IMR-90 (cell line): Measurements from ENCODE around the gene NAPEPLD. TPM values are rescaled to one million over a fixed set of nuclear protein-coding genes. Genes with fewer than 3 reads are reported as not detected.
A peak's percentile ranks its signal among the peaks of the same experiment; 100 is the strongest.
"Not testable (repeated sequence)": the region's sequence is repeated elsewhere in the genome, so short reads cannot be mapped to it uniquely, and the experiment has no call there.

ENCODE experiments used
- ATAC-seq: fragments of 200-7000 bp; cut with Tn5 transposase; 2 replicates; pipeline ENCODE4 v1.9.1; 2020; ENCODE audit warnings: low read depth, mild to moderate bottlenecking, moderate library complexity
- BruUV-seq: library from RNA; stranded (reverse); fragments of 400-500 nt; replicated peaks from 2 replicates; lab custom pipeline; 2021; lab: Mats Ljungman, UMichigan
- CTCF ChIA-PET: fragments of 300-600 bp; formaldehyde crosslinking; extraction: SDS; loops from one replicate; lab custom pipeline; 2021; ENCODE audit warnings: antibody characterized with exemption; lab: Yijun Ruan, JAX
- POLR2A ChIA-PET: fragments of 300-600 bp; sonication (Branson Sonifier 250); formaldehyde crosslinking; loops from one replicate; lab custom pipeline; 2022; ENCODE audit warnings: antibody characterized with exemption; ENCODE audit not compliant: unreplicated experiment; lab: Charles Lee
- DNase-seq: peaks from one replicate; pipeline ENCODE4 v3.0.0; 2013
- H2AFZ ChIP-seq: replicated peaks from 2 replicates; pipeline ENCODE3; 2013; ENCODE audit warnings: low read length, mild to moderate bottlenecking; ENCODE audit not compliant: poor library complexity
- H2AK5ac ChIP-seq: 2 replicates; pipeline ENCODE4 v1.6.1; 2013; ENCODE audit warnings: low read depth, low read length, inconsistent platforms
- H2AK9ac ChIP-seq: replicated peaks from 2 replicates; pipeline ENCODE3; 2013; ENCODE audit warnings: mild to moderate bottlenecking, low read depth, low read length, moderate library complexity; ENCODE audit not compliant: poor library complexity
- H2BK120ac ChIP-seq: 2 replicates; pipeline ENCODE4 v1.6.1; 2013; ENCODE audit warnings: low read depth, low read length, inconsistent platforms
- H2BK15ac ChIP-seq: 3 replicates; pipeline ENCODE4 v1.6.1; 2013; ENCODE audit warnings: low read depth, low read length, inconsistent platforms
- H2BK20ac ChIP-seq: 2 replicates; pipeline ENCODE4 v1.6.1; 2013; ENCODE audit warnings: low read depth, mild to moderate bottlenecking, inconsistent platforms, low read length, moderate library complexity
- H2BK5ac ChIP-seq: 2 replicates; pipeline ENCODE4 v1.6.1; 2013; ENCODE audit warnings: mild to moderate bottlenecking, low read depth, low read length, inconsistent platforms; ENCODE audit not compliant: poor library complexity, severe bottlenecking
- H3K14ac ChIP-seq: replicated peaks from 2 replicates; pipeline ENCODE4 v1.6.1; 2013; ENCODE audit warnings: low read depth, low read length, inconsistent platforms
- H3K18ac ChIP-seq: 2 replicates; pipeline ENCODE4 v1.6.1; 2013; ENCODE audit warnings: low read depth, low read length, control low read depth
- H3K23ac ChIP-seq: 2 replicates; pipeline ENCODE4 v1.6.1; 2013; ENCODE audit warnings: low read depth, low read length, inconsistent platforms
- H3K27ac ChIP-seq: 2 replicates; pipeline ENCODE4 v1.5.1; 2013; ENCODE audit warnings: mild to moderate bottlenecking, control low read depth, low read length; ENCODE audit not compliant: insufficient read depth
- H3K27me3 ChIP-seq: 2 replicates; pipeline ENCODE4 v1.6.1; 2013; ENCODE audit warnings: low read length; ENCODE audit not compliant: control insufficient read depth, insufficient read depth
- H3K36me3 ChIP-seq: 2 replicates; pipeline ENCODE4 v1.6.1; 2013; ENCODE audit warnings: low read length, mixed read lengths; ENCODE audit not compliant: control insufficient read depth, insufficient read depth
- H3K4ac ChIP-seq: 2 replicates; pipeline ENCODE4 v1.6.1; 2013; ENCODE audit warnings: low read depth, low read length, inconsistent platforms
- H3K4me1 ChIP-seq: 2 replicates; pipeline ENCODE4 v1.6.1; 2013; ENCODE audit warnings: low read length, mixed read lengths; ENCODE audit not compliant: control insufficient read depth, insufficient read depth
- H3K4me2 ChIP-seq: 2 replicates; pipeline ENCODE4 v1.6.1; 2013; ENCODE audit warnings: low read depth, mild to moderate bottlenecking, control low read depth, low read length, moderate library complexity
- H3K4me3 ChIP-seq: 2 replicates; pipeline ENCODE4 v1.5.1; 2013; ENCODE audit warnings: low read depth, mild to moderate bottlenecking, control low read depth, low read length, moderate library complexity; ENCODE audit not compliant: insufficient read depth
- H3K56ac ChIP-seq: 2 replicates; pipeline ENCODE4 v1.6.1; 2013; ENCODE audit warnings: low read length, inconsistent platforms; ENCODE audit not compliant: insufficient read depth; ENCODE audit errors: extremely low read depth
- H3K79me1 ChIP-seq, 2 experiments: 2 replicates each; pipeline ENCODE4 v1.6.1; 2013; ENCODE audit warnings: low read length in 2 of 2, inconsistent platforms in 1 of 2, low read depth in 1 of 2
- H3K9ac ChIP-seq: 2 replicates; pipeline ENCODE4 v1.6.1; 2013; ENCODE audit warnings: low read depth, low read length, control low read depth
- H3K9me1 ChIP-seq: 2 replicates; pipeline ENCODE4 v1.6.1; 2013; ENCODE audit warnings: low read length, inconsistent platforms; ENCODE audit not compliant: insufficient read depth
- H3K9me3 ChIP-seq: 2 replicates; pipeline ENCODE4 v1.6.1; 2013; ENCODE audit warnings: low read length; ENCODE audit not compliant: control insufficient read depth, insufficient read depth
- H4K20me1 ChIP-seq: 2 replicates; pipeline ENCODE4 v1.6.1; 2013; ENCODE audit warnings: low read length, inconsistent platforms; ENCODE audit not compliant: insufficient read depth
- H4K5ac ChIP-seq: 2 replicates; pipeline ENCODE4 v1.6.1; 2013; ENCODE audit warnings: mild to moderate bottlenecking, low read depth, low read length, control low read depth
- H4K8ac ChIP-seq, 2 experiments: 2 replicates each; pipeline ENCODE4 v1.6.1; 2013; ENCODE audit warnings: low read depth in 2 of 2, low read length in 2 of 2, control low read depth in 1 of 2, inconsistent platforms in 1 of 2
- H4K91ac ChIP-seq: 2 replicates; pipeline ENCODE4 v1.6.1; 2013; ENCODE audit warnings: low read depth, low read length, inconsistent platforms; ENCODE audit not compliant: insufficient read depth
- BHLHE40 ChIP-seq: fragments of 150-350 bp; IDR thresholded peaks from 2 replicates; pipeline ENCODE4 v1.6.1; 2016; ENCODE audit warnings: mild to moderate bottlenecking, low read depth, low read length
- CHD1 ChIP-seq: IDR thresholded peaks from 2 replicates; pipeline ENCODE4 v1.6.1; 2012; ENCODE audit warnings: low read depth, low read length, improper control_type of control experiment
- MAZ ChIP-seq: IDR thresholded peaks from 2 replicates; pipeline ENCODE4 v1.6.1; 2012; ENCODE audit warnings: low read depth, mild to moderate bottlenecking, low read length, improper control_type of control experiment, moderate library complexity, borderline replicate concordance
- MXI1 ChIP-seq: IDR thresholded peaks from 2 replicates; pipeline ENCODE4 v1.6.1; 2012; ENCODE audit warnings: low read depth, mild to moderate bottlenecking, low read length, moderate library complexity, borderline replicate concordance
- NFE2L2 ChIP-seq: fragments of 150-350 bp; IDR thresholded peaks from 2 replicates; pipeline ENCODE4 v1.6.1; 2016; ENCODE audit warnings: low read depth, mild to moderate bottlenecking, low read length
- RCOR1 ChIP-seq: IDR thresholded peaks from 2 replicates; pipeline ENCODE4 v1.6.1; 2012; ENCODE audit warnings: mild to moderate bottlenecking, low read length, improper control_type of control experiment; ENCODE audit not compliant: insufficient replicate concordance
- RFX5 ChIP-seq: IDR thresholded peaks from 2 replicates; pipeline ENCODE4 v1.8.0; 2012; ENCODE audit warnings: low read depth, mild to moderate bottlenecking, low read length, moderate library complexity
- WGBS, 2 experiments: methylation state at CpG; one replicate each; pipeline versions ENCODE4 v1.1.5 to v1.1.7; 2013; ENCODE audit warnings: missing lambda C conversion rate in 2 of 2; ENCODE audit not compliant: insufficient read length in 1 of 2; ENCODE audit errors: extremely low coverage in 2 of 2; 5-methylcytosine and 5-hydroxymethylcytosine counted together
- dilution Hi-C: fragments of 300-500 bp; cut with HindIII; formaldehyde crosslinking; loops from one replicate; pipeline ENCODE4 v1.14.3; 2018; ENCODE audit warnings: low sequenced_read_pairs; ENCODE audit not compliant: unreplicated experiment
- in situ Hi-C: fragments of 300-500 bp; cut with MboI; formaldehyde crosslinking; loops from 3 replicates; pipeline ENCODE4 v1.14.3; 2019; ENCODE audit warnings: low sequenced_read_pairs, inconsistent platforms, mixed read lengths
- intact Hi-C: fragments of 100-400 bp; cut with micrococcal nuclease; formaldehyde crosslinking; loops from 2 replicates; pipeline ENCODE4 v1.10.0; 2022
- polyA plus RNA-seq, 3 experiments: library from polyadenylated mRNA; depleted of rRNA; stranded (reverse); fragments of >200 nt; gene quantifications; 2 replicates each; pipeline ENCODE4 v1.2.3, GENCODE V29; 2012; ENCODE audit warnings: low replicate concordance in 1 of 3
- total RNA-seq: library from RNA; depleted of rRNA; stranded (reverse); fragments of >200 nt; gene quantifications from 2 replicates; pipeline ENCODE4 v1.2.3, GENCODE V29; 2012

Gene NAPEPLD
- total and polyA plus RNA-seq, 2 of the 4 experiments (the other 2 are of a cell fraction), result 2.2 to 3.4 TPM

- Histone ChIP-seq H4K20me1 (no peaks in the 10 kb centered on the region), H2BK15ac (no peak overlapping the region), H3K27ac (no peak overlapping the region), H3K56ac (no peak overlapping the region), H3K36me3 (no peaks in the 10 kb centered on the region), H3K79me1 (0 out of 4 replicates have a peak, but pooled peaks cover 0 to 3% of the 10 kb centered on the region in 2 experiments), H2BK5ac (no peak overlapping the region), H2AK9ac (no peak overlapping the region), H3K14ac (no peak overlapping the region), H2BK120ac (no peak overlapping the region), H2BK20ac (no peak overlapping the region), H2AFZ (no peak overlapping the region), H3K9ac (no peak overlapping the region), H3K4me3 (no peak overlapping the region), H4K5ac (no peak overlapping the region), H4K8ac (no peak overlapping the region), H3K23ac (no peak overlapping the region), H3K9me1 (peaks cover 5% of the 10 kb centered on the region; the same call in 1 of the 2 replicates), H3K4me1 (no peaks in the 10 kb centered on the region), H3K9me3 (no peaks in the 10 kb centered on the region), H3K4me2 (no peak overlapping the region), H3K27me3 (no peaks in the 10 kb centered on the region), H4K91ac (no peak overlapping the region), H3K4ac (no peak overlapping the region), H2AK5ac (no peak overlapping the region), H3K18ac (peak overlapping the region; percentile 17; the same call in 1 of the 2 replicates)
- in situ Hi-C loops, result no loop called here
- DNase-seq, result no peak
- dilution Hi-C loops, result no loop called here
- no TSS peak for BruUV-seq
- ChIA-PET POLR2A (no interaction called here), CTCF (no interaction called here)
- ATAC-seq, result no peak
- intact Hi-C loops, result no loop called here
- TF ChIP-seq NFE2L2 (no peak), CHD1 (no peak), BHLHE40 (no peak), MAZ (no peak), RFX5 (no peak), RCOR1 (no peak), MXI1 (no peak)
Observed at GRCh38 chr7:103058122-103058521, 90.8 kb downstream of the NAPEPLD start.

GRCh38 chr7:103056006-103056405, 92.9 kb downstream of the NAPEPLD start:
- H2BK5ac ChIP-seq, ATAC-seq, H4K8ac ChIP-seq, H2AK5ac ChIP-seq, H3K4me1 ChIP-seq, H3K9me3 ChIP-seq, H3K79me1 ChIP-seq, H3K56ac ChIP-seq, in situ Hi-C loops, H3K27ac ChIP-seq, H3K9me1 ChIP-seq, H3K4ac ChIP-seq, BruUV-seq, H2AK9ac ChIP-seq, H3K18ac ChIP-seq, H4K91ac ChIP-seq, DNase-seq, H3K27me3 ChIP-seq, H4K5ac ChIP-seq, H3K9ac ChIP-seq, CTCF ChIA-PET, H3K4me2 ChIP-seq, H3K36me3 ChIP-seq, H3K14ac ChIP-seq, H2BK20ac ChIP-seq, H2AFZ ChIP-seq, H2BK15ac ChIP-seq, H2BK120ac ChIP-seq, H4K20me1 ChIP-seq, H3K4me3 ChIP-seq, H3K23ac ChIP-seq, dilution Hi-C loops, POLR2A ChIA-PET, intact Hi-C loops: not testable (repeated sequence)
- WGBS, 2 experiments, result no CpG with 5 or more reads among the region's 1 CpG
